ENCODE measurements around the gene APLP1.

DNA sequence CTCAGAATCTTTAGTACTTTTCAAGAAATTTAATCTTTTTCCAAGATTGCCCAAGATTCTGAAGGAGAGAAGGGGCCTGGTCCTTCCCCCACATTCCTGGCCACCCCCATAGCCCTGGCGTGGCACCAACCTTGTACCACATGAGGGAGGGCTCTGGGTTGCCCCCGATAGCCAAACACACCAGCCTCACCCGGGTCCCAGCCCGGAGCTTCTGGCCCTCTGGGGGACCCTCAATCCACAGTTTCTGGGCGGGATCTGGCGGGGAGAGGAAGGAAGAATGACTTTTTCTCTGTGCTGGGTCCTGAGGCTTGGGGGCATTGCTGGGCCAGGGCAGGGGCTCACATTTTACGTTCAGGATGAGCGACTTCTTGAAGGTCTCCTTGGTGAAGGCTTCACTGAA is 20.5 kb upstream of the APLP1 start:
- TF ChIP-seq EZH2 (IDR thresholded peaks at IDR 0.05; ENCODE audit: insufficient read depth, poor library complexity, severe bottlenecking) (no peak), EZH2phosphoT487 (IDR thresholded peaks at IDR 0.05; ENCODE audit: insufficient read depth, low read depth) (no peak)

Measured in GM23248 (cell line).